ENCODE results near the gene SMDT1.
A peak's percentile ranks its signal among the peaks of the same experiment; 100 is the strongest.
"Not testable (repeated sequence)": the region's sequence is repeated elsewhere in the genome, so short reads cannot be mapped to it uniquely, and the experiment has no call there.

Gene SMDT1

GRCh38 chr22:42067671-42068251, 11.7 kb upstream of the SMDT1 start:
- no peaks in the 10 kb centered on the region for H3K36me3 ChIP-seq (ENCODE audit: control insufficient read depth, insufficient read depth, low read length)
- no peak overlapping the region for H2BK5ac ChIP-seq (ENCODE audit: low read length)
- WGBS (ENCODE audit: extremely low coverage, insufficient coverage, low lambda C conversion rate) = no CpG with 5 or more reads among the region's 14 CpGs
- H3K27me3 ChIP-seq (ENCODE audit: insufficient read depth, low read length, poor library complexity) = no peaks in the 10 kb centered on the region
- no peak overlapping the region for H3K56ac ChIP-seq (ENCODE audit: low read length)
- H3K4me3 ChIP-seq (ENCODE audit: low read length) = no peak overlapping the region
- no peak overlapping the region for H3K18ac ChIP-seq (ENCODE audit: low read length)
- H2BK120ac ChIP-seq (ENCODE audit: low read depth, low read length) = no peak overlapping the region
- no peak overlapping the region for H3K9ac ChIP-seq (ENCODE audit: low read length)
- no peak overlapping the region for H3K4me2 ChIP-seq (ENCODE audit: low read length)
- no peak for DNase-seq
- peaks cover 12% of the 10 kb centered on the region for H3K4me1 ChIP-seq (ENCODE audit: control insufficient read depth, low read depth, low read length)
- no peak overlapping the region for H2BK15ac ChIP-seq (replicated peaks; ENCODE audit: low read depth)
- no peak overlapping the region for H4K5ac ChIP-seq (ENCODE audit: low read length)
- no peak overlapping the region for H3K23ac ChIP-seq (ENCODE audit: low read length)
- no peaks in the 10 kb centered on the region for H3K79me2 ChIP-seq (ENCODE audit: control insufficient read depth, insufficient read depth, low read length)
- H3K79me1 ChIP-seq (ENCODE audit: low read length) = peaks cover 2% of the 10 kb centered on the region
- no peak overlapping the region for H4K8ac ChIP-seq (ENCODE audit: low read depth, low read length)
- H3K4ac ChIP-seq (ENCODE audit: low read depth, low read length) = no peak overlapping the region
- H3K27ac ChIP-seq (ENCODE audit: low read depth, low read length) = no peak overlapping the region
- no peak overlapping the region for H2AK5ac ChIP-seq (ENCODE audit: low read length)

GRCh38 chr22:42068291-42068690, 11.2 kb upstream of the SMDT1 start:
- DNase-seq = no peak
- Histone ChIP-seq H3K56ac (ENCODE audit: low read length) (no peak overlapping the region), H3K9ac (ENCODE audit: low read length) (no peak overlapping the region), H3K23ac (ENCODE audit: low read length) (no peak overlapping the region), H3K79me2 (ENCODE audit: control insufficient read depth, insufficient read depth, low read length) (no peaks in the 10 kb centered on the region), H2AK5ac (ENCODE audit: low read length) (no peak overlapping the region), H4K5ac (ENCODE audit: low read length) (no peak overlapping the region), H4K8ac (ENCODE audit: low read depth, low read length) (no peak overlapping the region), H3K4me3 (ENCODE audit: low read length) (no peak overlapping the region), H3K27me3 (ENCODE audit: insufficient read depth, low read length, poor library complexity) (no peaks in the 10 kb centered on the region), H3K4me2 (ENCODE audit: low read length) (no peak overlapping the region), H2BK5ac (ENCODE audit: low read length) (no peak overlapping the region), H3K27ac (ENCODE audit: low read depth, low read length) (no peak overlapping the region), H3K4me1 (ENCODE audit: control insufficient read depth, low read depth, low read length) (peaks cover 12% of the 10 kb centered on the region), H3K18ac (ENCODE audit: low read length) (no peak overlapping the region), H2BK15ac (replicated peaks; ENCODE audit: low read depth) (no peak overlapping the region), H3K4ac (ENCODE audit: low read depth, low read length) (no peak overlapping the region), H2BK120ac (ENCODE audit: low read depth, low read length) (no peak overlapping the region), H3K79me1 (ENCODE audit: low read length) (peaks cover 2% of the 10 kb centered on the region), H3K36me3 (ENCODE audit: control insufficient read depth, insufficient read depth, low read length) (no peaks in the 10 kb centered on the region)
- WGBS (ENCODE audit: extremely low coverage, insufficient coverage, low lambda C conversion rate) = no CpG with 5 or more reads among the region's 4 CpGs

GRCh38 chr22:42069801-42070516, 9.5 kb upstream of the SMDT1 start:
- peak overlapping the region; percentile 49 for H3K4me3 ChIP-seq (ENCODE audit: low read length)
- DNase-seq = no peak
- H2BK5ac ChIP-seq (ENCODE audit: low read length) = no peak overlapping the region
- H3K79me1 ChIP-seq (ENCODE audit: low read length) = peaks cover 2% of the 10 kb centered on the region
- peak overlapping the region; percentile 19 for H3K56ac ChIP-seq (ENCODE audit: low read length)
- no peaks in the 10 kb centered on the region for H3K79me2 ChIP-seq (ENCODE audit: control insufficient read depth, insufficient read depth, low read length)
- no peak overlapping the region for H2BK15ac ChIP-seq (replicated peaks; ENCODE audit: low read depth)
- no peaks in the 10 kb centered on the region for H3K36me3 ChIP-seq (ENCODE audit: control insufficient read depth, insufficient read depth, low read length)
- peak overlapping the region; percentile 14 for H3K4me2 ChIP-seq (ENCODE audit: low read length)
- no peak overlapping the region for H3K27ac ChIP-seq (ENCODE audit: low read depth, low read length)
- WGBS (ENCODE audit: extremely low coverage, insufficient coverage, low lambda C conversion rate) = no CpG with 5 or more reads among the region's 19 CpGs
- H3K23ac ChIP-seq (ENCODE audit: low read length) = no peak overlapping the region
- H2AK5ac ChIP-seq (ENCODE audit: low read length) = no peak overlapping the region
- no peaks in the 10 kb centered on the region for H3K27me3 ChIP-seq (ENCODE audit: insufficient read depth, low read length, poor library complexity)
- no peak overlapping the region for H3K18ac ChIP-seq (ENCODE audit: low read length)
- no peak overlapping the region for H4K5ac ChIP-seq (ENCODE audit: low read length)
- no peak overlapping the region for H2BK120ac ChIP-seq (ENCODE audit: low read depth, low read length)
- H4K8ac ChIP-seq (ENCODE audit: low read depth, low read length) = no peak overlapping the region
- peaks cover 12% of the 10 kb centered on the region for H3K4me1 ChIP-seq (ENCODE audit: control insufficient read depth, low read depth, low read length)
- H3K4ac ChIP-seq (ENCODE audit: low read depth, low read length) = no peak overlapping the region
- H3K9ac ChIP-seq (ENCODE audit: low read length) = peak overlapping the region; percentile 18

GRCh38 chr22:42070517-42071422, 8.7 kb upstream of the SMDT1 start, which contains the start of gene NAGA:
TSS of gene NAGA (minus strand) at chr22:42070812. CDS start at chr22:42070297, 515 bp downstream.
- H3K27ac ChIP-seq (ENCODE audit: low read depth, low read length) = no peak within 1 kb of the TSS

GRCh38 chr22:42071508-42071907, 8.0 kb upstream of the SMDT1 start:
- H3K4me2 ChIP-seq (ENCODE audit: low read length); H3K9ac ChIP-seq (ENCODE audit: low read length); H2BK120ac ChIP-seq (ENCODE audit: low read depth, low read length); H2AK5ac ChIP-seq (ENCODE audit: low read length); H4K5ac ChIP-seq (ENCODE audit: low read length); H3K56ac ChIP-seq (ENCODE audit: low read length); H3K79me1 ChIP-seq (ENCODE audit: low read length); H3K27me3 ChIP-seq (ENCODE audit: insufficient read depth, low read length, poor library complexity); H3K27ac ChIP-seq (ENCODE audit: low read depth, low read length); H3K4ac ChIP-seq (ENCODE audit: low read depth, low read length); DNase-seq; H3K18ac ChIP-seq (ENCODE audit: low read length); H3K4me1 ChIP-seq (ENCODE audit: control insufficient read depth, low read depth, low read length); H2BK5ac ChIP-seq (ENCODE audit: low read length); H3K23ac ChIP-seq (ENCODE audit: low read length); H3K79me2 ChIP-seq (ENCODE audit: control insufficient read depth, insufficient read depth, low read length); H2BK15ac ChIP-seq (replicated peaks; ENCODE audit: low read depth); H3K4me3 ChIP-seq (ENCODE audit: low read length); H4K8ac ChIP-seq (ENCODE audit: low read depth, low read length); H3K36me3 ChIP-seq (ENCODE audit: control insufficient read depth, insufficient read depth, low read length): not testable (repeated sequence)
- no CpG with 5 or more reads among the region's 7 CpGs for WGBS (ENCODE audit: extremely low coverage, insufficient coverage, low lambda C conversion rate)

More at GRCh38 chr22:42070517-42071422, 8.7 kb upstream of the SMDT1 start, which contains the start of gene NAGA:
- Histone ChIP-seq H3K27me3 (ENCODE audit: insufficient read depth, low read length, poor library complexity) (no peaks in the 10 kb centered on the region), H2BK5ac (ENCODE audit: low read length) (no peak within 1 kb of the TSS), H3K36me3 (ENCODE audit: control insufficient read depth, insufficient read depth, low read length) (no peaks in the 10 kb centered on the region), H3K4me2 (ENCODE audit: low read length) (peak within 1 kb of the TSS; percentile 75), H4K8ac (ENCODE audit: low read depth, low read length) (peak within 1 kb of the TSS; percentile 57), H3K56ac (ENCODE audit: low read length) (peak within 1 kb of the TSS; percentile 84), H2BK120ac (ENCODE audit: low read depth, low read length) (no peak within 1 kb of the TSS), H2BK15ac (replicated peaks; ENCODE audit: low read depth) (no peak within 1 kb of the TSS), H3K18ac (ENCODE audit: low read length) (no peak within 1 kb of the TSS), H3K4me1 (ENCODE audit: control insufficient read depth, low read depth, low read length) (peaks cover 7% of the 10 kb centered on the region), H3K4me3 (ENCODE audit: low read length) (peak within 1 kb of the TSS; percentile 49), H3K4ac (ENCODE audit: low read depth, low read length) (no peak within 1 kb of the TSS), H2AK5ac (ENCODE audit: low read length) (no peak within 1 kb of the TSS), H4K5ac (ENCODE audit: low read length) (no peak within 1 kb of the TSS), H3K23ac (ENCODE audit: low read length) (no peak within 1 kb of the TSS), H3K9ac (ENCODE audit: low read length) (peak within 1 kb of the TSS; percentile 73), H3K79me2 (ENCODE audit: control insufficient read depth, insufficient read depth, low read length) (no peaks in the 10 kb centered on the region), H3K79me1 (ENCODE audit: low read length) (peaks cover 2% of the 10 kb centered on the region)
- no CpG with 5 or more reads among the region's 56 CpGs for WGBS (ENCODE audit: extremely low coverage, insufficient coverage, low lambda C conversion rate)
- peak; percentile 97 for DNase-seq

Measured in mesendoderm (in vitro differentiated cells).